ENCODE results near the gene PRIMA1.

DNA sequence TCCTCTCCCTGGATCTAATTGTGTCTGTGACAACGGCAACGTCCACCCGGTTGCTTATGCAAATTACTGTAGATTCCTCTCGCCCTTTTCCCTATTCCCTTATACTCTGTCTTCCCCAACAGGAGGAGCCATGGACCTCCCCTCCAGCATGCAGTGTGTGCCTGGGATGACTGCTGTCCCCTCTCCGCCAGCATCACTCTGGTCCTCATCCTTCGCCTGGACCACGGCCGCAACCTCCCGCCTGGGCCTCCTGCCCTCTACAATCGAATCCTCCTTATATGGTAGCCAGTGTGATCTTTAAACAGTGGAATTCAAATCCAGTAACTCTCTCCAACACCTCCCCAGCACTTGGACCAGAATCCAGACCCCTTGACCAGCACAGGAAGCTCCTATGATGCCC is 30.6 kb upstream of the PRIMA1 start:
- no peak for TF ChIP-seq POLR2AphosphoS5 (IDR thresholded peaks at IDR 0.05)
- no peak for TF ChIP-seq EP300 (IDR thresholded peaks at IDR 0.05)
